Endothelial cell of umbilical vein (primary cell): Measurements from ENCODE around the gene COL4A2.

ENCODE experiments used
- CTCF ChIP-seq, 2 donors: IDR thresholded peaks; 1 replicate in 1 of 2; 2 replicates in 1 of 2; pipeline ENCODE4 v1.5.1; 2011; ENCODE audit warnings: low read length in 2 of 2, mild to moderate bottlenecking in 2 of 2, moderate library complexity in 2 of 2, control low read depth in 1 of 2, inconsistent platforms in 1 of 2, low read depth in 1 of 2; ENCODE audit not compliant: insufficient read depth in 1 of 2; ENCODE audit errors: extremely low read depth in 1 of 2
- EZH2 ChIP-seq: IDR thresholded peaks from 2 replicates; pipeline ENCODE4 v1.6.1; 2012; ENCODE audit warnings: borderline replicate concordance, low read depth, mild to moderate bottlenecking, moderate library complexity, low read length, inconsistent platforms; ENCODE audit not compliant: severe bottlenecking
- MYC ChIP-seq: IDR thresholded peaks from one replicate; pipeline ENCODE4 v1.6.1; 2011; ENCODE audit warnings: mild to moderate bottlenecking, low read depth, low read length
- POLR2A ChIP-seq: IDR thresholded peaks from 2 replicates; pipeline ENCODE4 v1.6.1; 2012; ENCODE audit warnings: low read depth, mild to moderate bottlenecking, control low read depth, low read length
- POLR2AphosphoS5 ChIP-seq: IDR thresholded peaks from 2 replicates; pipeline ENCODE4 v1.6.1; 2012; ENCODE audit warnings: low read depth, mild to moderate bottlenecking, control low read depth, low read length, moderate library complexity; ENCODE audit not compliant: insufficient read depth

GRCh38 chr13:110524541-110525257, 217.6 kb downstream of the COL4A2 start:
- TF ChIP-seq POLR2A (no peak), CTCF (IDR thresholded peaks at IDR 0.05; ENCODE audit: extremely low read depth in 1 of 2, insufficient read depth in 1 of 2, low read depth in 1 of 2, low read length in 2 of 2) (no peak), EZH2 (no peak), MYC (no peak), POLR2AphosphoS5 (no peak)
